ENCODE measurements around the gene TCF3. TPM values are rescaled to one million over a fixed set of nuclear protein-coding genes. Genes with fewer than 3 reads are reported as not detected.

The TCF3 gene
- total and polyA plus RNA-seq, 2 donors (not counting 3 experiments of a cell fraction or from before 2014, with no cell fraction given), result 147 to 193 TPM

- peak; percentile 33 for DNase-seq (ENCODE audit: low read depth, low spot score)
- BruUV-seq (replicated peaks), result no TSS peak
These were observed 85.1 kb downstream of the TCF3 start for GRCh38 chr19:1567116-1567847.

GRCh38 chr19:1566392-1567115 lies 85.9 kb downstream of the TCF3 start:
- no peaks in the 10 kb centered on the region for H3K9me3 ChIP-seq (replicated peaks; ENCODE audit: control insufficient read depth, insufficient read depth, low read length)
- H3K4me2 ChIP-seq (ENCODE audit: insufficient read depth, low read length), result peak overlapping the region; percentile 83
- peaks cover 8% of the 10 kb centered on the region for H3K4me1 ChIP-seq (ENCODE audit: control insufficient read depth, extremely low read depth, insufficient read depth, low read length)
- DNase-seq (ENCODE audit: low read depth, low spot score), result peak; percentile 81
- peaks cover 5% of the 10 kb centered on the region for H4K20me1 ChIP-seq (replicated peaks; ENCODE audit: control insufficient read depth, extremely low read depth, insufficient read depth, low read length)
- H3K27ac ChIP-seq (ENCODE audit: insufficient read depth, low read depth, low read length), result peak overlapping the region; percentile 96
- TF ChIP-seq EZH2 (IDR thresholded peaks at IDR 0.05; ENCODE audit: borderline replicate concordance, low read depth, low read length, severe bottlenecking) (no peak), JUN (IDR thresholded peaks at IDR 0.05; ENCODE audit: borderline replicate concordance, insufficient read depth, insufficient read length, low read depth) (no peak), MYC (IDR thresholded peaks at IDR 0.05; ENCODE audit: low read depth, low read length) (no peak), POLR2A (IDR thresholded peaks at IDR 0.05; ENCODE audit: low read depth, low read length) (peak; percentile 96), MAX (IDR thresholded peaks at IDR 0.05; ENCODE audit: insufficient read depth, insufficient read length) (no peak), POLR2AphosphoS5 (IDR thresholded peaks at IDR 0.05; ENCODE audit: insufficient read depth, low read depth, low read length) (peak; percentile 85), FOS (IDR thresholded peaks at IDR 0.05; ENCODE audit: borderline replicate concordance, insufficient read depth, low read length) (no peak), GATA2 (IDR thresholded peaks at IDR 0.05; ENCODE audit: insufficient read depth, insufficient read length, low read depth, low read length) (no peak)
- TF ChIP-seq, protein P1, sequence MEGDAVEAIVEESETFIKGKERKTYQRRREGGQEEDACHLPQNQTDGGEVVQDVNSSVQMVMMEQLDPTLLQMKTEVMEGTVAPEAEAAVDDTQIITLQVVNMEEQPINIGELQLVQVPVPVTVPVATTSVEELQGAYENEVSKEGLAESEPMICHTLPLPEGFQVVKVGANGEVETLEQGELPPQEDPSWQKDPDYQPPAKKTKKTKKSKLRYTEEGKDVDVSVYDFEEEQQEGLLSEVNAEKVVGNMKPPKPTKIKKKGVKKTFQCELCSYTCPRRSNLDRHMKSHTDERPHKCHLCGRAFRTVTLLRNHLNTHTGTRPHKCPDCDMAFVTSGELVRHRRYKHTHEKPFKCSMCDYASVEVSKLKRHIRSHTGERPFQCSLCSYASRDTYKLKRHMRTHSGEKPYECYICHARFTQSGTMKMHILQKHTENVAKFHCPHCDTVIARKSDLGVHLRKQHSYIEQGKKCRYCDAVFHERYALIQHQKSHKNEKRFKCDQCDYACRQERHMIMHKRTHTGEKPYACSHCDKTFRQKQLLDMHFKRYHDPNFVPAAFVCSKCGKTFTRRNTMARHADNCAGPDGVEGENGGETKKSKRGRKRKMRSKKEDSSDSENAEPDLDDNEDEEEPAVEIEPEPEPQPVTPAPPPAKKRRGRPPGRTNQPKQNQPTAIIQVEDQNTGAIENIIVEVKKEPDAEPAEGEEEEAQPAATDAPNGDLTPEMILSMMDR (IDR thresholded peaks at IDR 0.05; ENCODE audit: extremely low read depth in 1 of 2, insufficient read depth in 1 of 2, low read depth in 1 of 2, low read length in 2 of 2), result no peak
- FAIRE-seq, result peak; percentile 72
- H3K4me3 ChIP-seq (replicated peaks in 1 of 3; ENCODE audit: insufficient read depth in 1 of 3, low read depth in 1 of 3, low read length in 3 of 3), result peak overlapping the region; percentile 81 to 99 (median 95)
- no peaks in the 10 kb centered on the region for H3K9me1 ChIP-seq (replicated peaks; ENCODE audit: control insufficient read depth, extremely low read depth, insufficient read depth, low read length)
- peaks cover 3 to 4% of the 10 kb centered on the region in 2 experiments for H3K36me3 ChIP-seq (ENCODE audit: control insufficient read depth in 2 of 2, extremely low read depth in 1 of 2, insufficient read depth in 2 of 2, low read length in 2 of 2)
- intact Hi-C loops (cut with micrococcal nuclease), result loop anchor here (2.0 kb wide), 2 partner anchors 26 to 86 kb away; partner anchors contain the start of genes MBD3 and TCF3
- H3K79me2 ChIP-seq (ENCODE audit: control insufficient read depth, insufficient read depth, low read length), result peaks cover 55% of the 10 kb centered on the region
- ChIA-PET CTCF (interaction anchor here (0.9 to 5.6 kb wide), 3 partner anchors 20 to 259 kb away, joined by 3 to 40 read pairs (median 4); no protein-coding TSS in a partner anchor), POLR2A (interaction anchor here (1.0 to 1.4 kb wide), 3 partner anchors 15 to 27 kb away, joined by 3 to 6 read pairs (median 4); no protein-coding TSS in a partner anchor)
- peak overlapping the region; percentile 100 for H3K9ac ChIP-seq (replicated peaks; ENCODE audit: extremely low read depth, insufficient read depth, low read length)
- dilution Hi-C loops (cut with MboI; ENCODE audit: extremely low pct_ligation_motif_present, low sequenced_read_pairs), result no loop called here
- no peak overlapping the region for H2AFZ ChIP-seq (ENCODE audit: low read depth, low read length)
- TSS peak; percentile 87 for BruUV-seq (replicated peaks)
- H3K27me3 ChIP-seq (ENCODE audit: control insufficient read depth in 2 of 2, insufficient read depth in 2 of 2, low read length in 2 of 2), result peaks cover 0 to 6% of the 10 kb centered on the region in 2 experiments

More at GRCh38 chr19:1567116-1567847, 85.1 kb downstream of the TCF3 start:
- ChIA-PET POLR2A (interaction anchor here (1.0 to 1.4 kb wide), 3 partner anchors 16 to 26 kb away, joined by 3 to 6 read pairs (median 4); no protein-coding TSS in a partner anchor), CTCF (interaction anchor here (0.9 to 5.6 kb wide), 3 partner anchors 21 to 259 kb away, joined by 3 to 40 read pairs (median 4); no protein-coding TSS in a partner anchor)
- Histone ChIP-seq H3K9ac (replicated peaks; ENCODE audit: extremely low read depth, insufficient read depth, low read length) (peak overlapping the region; percentile 100), H3K79me2 (ENCODE audit: control insufficient read depth, insufficient read depth, low read length) (peaks cover 51% of the 10 kb centered on the region), H3K4me2 (ENCODE audit: insufficient read depth, low read length) (no peak overlapping the region), H3K27me3 (ENCODE audit: control insufficient read depth in 2 of 2, insufficient read depth in 2 of 2, low read length in 2 of 2) (peaks cover 0 to 6% of the 10 kb centered on the region in 2 experiments), H3K36me3 (ENCODE audit: control insufficient read depth in 2 of 2, extremely low read depth in 1 of 2, insufficient read depth in 2 of 2, low read length in 2 of 2) (peaks cover 3 to 4% of the 10 kb centered on the region in 2 experiments), H3K9me1 (replicated peaks; ENCODE audit: control insufficient read depth, extremely low read depth, insufficient read depth, low read length) (no peaks in the 10 kb centered on the region), H3K4me1 (ENCODE audit: control insufficient read depth, extremely low read depth, insufficient read depth, low read length) (peaks cover 8% of the 10 kb centered on the region), H3K27ac (ENCODE audit: insufficient read depth, low read depth, low read length) (peak overlapping the region; percentile 96), H2AFZ (ENCODE audit: low read depth, low read length) (no peak overlapping the region), H3K9me3 (replicated peaks; ENCODE audit: control insufficient read depth, insufficient read depth, low read length) (no peaks in the 10 kb centered on the region), H3K4me3 (replicated peaks in 1 of 3; ENCODE audit: insufficient read depth in 1 of 3, low read depth in 1 of 3, low read length in 3 of 3) (peak overlapping the region; percentile 81 to 99 (median 95)), H4K20me1 (replicated peaks; ENCODE audit: control insufficient read depth, extremely low read depth, insufficient read depth, low read length) (peaks cover 5% of the 10 kb centered on the region)
- peak; percentile 42 for FAIRE-seq
- dilution Hi-C loops (cut with MboI; ENCODE audit: extremely low pct_ligation_motif_present, low sequenced_read_pairs), result no loop called here
- intact Hi-C loops (cut with micrococcal nuclease), result loop anchor here (2.0 kb wide), 2 partner anchors 26 to 86 kb away; partner anchors contain the start of genes MBD3 and TCF3
- peak; percentile 30 for TF ChIP-seq POLR2AphosphoS5 (IDR thresholded peaks at IDR 0.05; ENCODE audit: insufficient read depth, low read depth, low read length)
- TF ChIP-seq GATA2 (IDR thresholded peaks at IDR 0.05; ENCODE audit: insufficient read depth, insufficient read length, low read depth, low read length), result no peak
- TF ChIP-seq POLR2A (IDR thresholded peaks at IDR 0.05; ENCODE audit: low read depth, low read length), result peak; percentile 30
- no peak for TF ChIP-seq FOS (IDR thresholded peaks at IDR 0.05; ENCODE audit: borderline replicate concordance, insufficient read depth, low read length)
